ENCODE results near the gene DHX16. TPM values are rescaled to one million over a fixed set of nuclear protein-coding genes. Genes with fewer than 3 reads are reported as not detected.

Gene DHX16
- total and polyA plus RNA-seq, 9 of the 15 experiments (the other 6 are each of a cell fraction or from before 2014, with no cell fraction given): 14.6 to 66.1 (median 47.5) TPM

DNA sequence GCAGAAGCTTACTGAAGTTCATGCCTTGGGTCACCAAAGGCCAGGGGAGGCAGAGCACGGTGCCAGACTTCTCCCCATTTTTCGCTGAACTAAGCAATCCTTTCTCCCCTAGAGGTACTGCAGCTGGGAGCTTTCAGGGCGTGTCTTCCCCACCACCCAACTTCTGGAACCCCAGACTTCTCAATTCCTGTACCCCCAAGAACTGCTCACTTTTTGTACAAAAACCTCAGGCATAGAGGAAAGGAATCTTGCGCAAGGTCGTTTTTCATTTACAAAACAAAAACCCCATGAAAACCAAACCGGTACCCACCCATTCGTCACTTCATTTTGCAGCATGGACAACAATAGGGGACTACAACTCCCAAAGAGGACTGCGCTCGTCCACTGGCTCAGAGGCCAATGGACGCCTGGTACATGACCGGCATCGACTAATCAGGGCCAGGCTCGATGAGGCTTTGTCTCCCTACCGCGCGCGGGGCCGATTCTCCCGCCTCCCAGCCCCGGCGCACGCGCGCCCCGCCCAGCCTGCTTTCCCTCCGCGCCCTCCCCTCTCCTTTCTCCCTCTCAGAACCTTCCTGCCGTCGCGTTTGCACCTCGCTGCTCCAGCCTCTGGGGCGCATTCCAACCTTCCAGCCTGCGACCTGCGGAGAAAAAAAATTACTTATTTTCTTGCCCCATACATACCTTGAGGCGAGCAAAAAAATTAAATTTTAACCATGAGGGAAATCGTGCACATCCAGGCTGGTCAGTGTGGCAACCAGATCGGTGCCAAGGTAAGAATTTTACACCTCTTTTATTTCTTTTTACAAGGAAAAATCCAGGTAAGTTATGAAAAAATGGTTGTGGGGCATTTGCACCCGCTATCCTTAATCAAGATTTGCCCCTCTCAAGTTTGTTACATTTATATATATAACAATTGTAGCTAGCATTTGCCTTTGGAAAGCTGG is 47.3 kb upstream of the DHX16 start, which contains the start of gene TUBB (continued):
- TF ChIP-seq STAT6 (CRISPR knock-in tag; IDR thresholded peaks at IDR 0.05) (no peak), RUNX1 (IDR thresholded peaks at IDR 0.05; ENCODE audit: low read depth) (0 out of 2 replicates have a peak, but pooled peaks have one; percentile 41), SAP30 (IDR thresholded peaks at IDR 0.05; ENCODE audit: borderline replicate concordance, insufficient read depth, low read depth, low read length, poor library complexity, severe bottlenecking) (peak; percentile 42), MECOM (CRISPR knock-in tag; IDR thresholded peaks at IDR 0.05) (no peak), HDAC2 (IDR thresholded peaks at IDR 0.05) (peak; percentile 61; the same call in 1 of the 2 replicates), ZNF395 (CRISPR knock-in tag; IDR thresholded peaks at IDR 0.05) (no peak), E2F3 (CRISPR knock-in tag; IDR thresholded peaks at IDR 0.05) (peak; percentile 91), NFATC3 (IDR thresholded peaks at IDR 0.05) (peak; percentile 88), RBM15 (IDR thresholded peaks at IDR 0.05; ENCODE audit: insufficient read depth, low read length) (no peak), TEAD4 (IDR thresholded peaks at IDR 0.05; ENCODE audit: low read length) (peak; percentile 83), TEAD4 (CRISPR knock-in tag; IDR thresholded peaks at IDR 0.05; ENCODE audit: borderline replicate concordance) (no peak), LARP7 (IDR thresholded peaks at IDR 0.05) (peak; percentile 50; the same call in 1 of the 2 replicates), TAF9B (IDR thresholded peaks at IDR 0.05; ENCODE audit: partially characterized antibody) (peak; percentile 94), ATF1 (CRISPR knock-in tag; IDR thresholded peaks at IDR 0.05) (no peak), ATF1 (tag; IDR thresholded peaks at IDR 0.05) (peak; percentile 89), KAT7 (CRISPR knock-in tag; IDR thresholded peaks at IDR 0.05; ENCODE audit: borderline replicate concordance) (no peak; the same call in 1 of the 2 replicates), KLF6 (CRISPR knock-in tag; IDR thresholded peaks at IDR 0.05; ENCODE audit: borderline replicate concordance) (peak; percentile 66; the same call in 1 of the 2 replicates), ZNF699 (CRISPR knock-in tag; IDR thresholded peaks at IDR 0.05; ENCODE audit: insufficient replicate concordance) (no peak), BCOR (IDR thresholded peaks at IDR 0.05) (peak; percentile 45; the same call in 1 of the 2 replicates), POLR2AphosphoS2 (IDR thresholded peaks at IDR 0.05; ENCODE audit: low read length) (peak; percentile 92; the same call in 1 of the 2 replicates)
- TF ChIP-seq, protein P1, sequence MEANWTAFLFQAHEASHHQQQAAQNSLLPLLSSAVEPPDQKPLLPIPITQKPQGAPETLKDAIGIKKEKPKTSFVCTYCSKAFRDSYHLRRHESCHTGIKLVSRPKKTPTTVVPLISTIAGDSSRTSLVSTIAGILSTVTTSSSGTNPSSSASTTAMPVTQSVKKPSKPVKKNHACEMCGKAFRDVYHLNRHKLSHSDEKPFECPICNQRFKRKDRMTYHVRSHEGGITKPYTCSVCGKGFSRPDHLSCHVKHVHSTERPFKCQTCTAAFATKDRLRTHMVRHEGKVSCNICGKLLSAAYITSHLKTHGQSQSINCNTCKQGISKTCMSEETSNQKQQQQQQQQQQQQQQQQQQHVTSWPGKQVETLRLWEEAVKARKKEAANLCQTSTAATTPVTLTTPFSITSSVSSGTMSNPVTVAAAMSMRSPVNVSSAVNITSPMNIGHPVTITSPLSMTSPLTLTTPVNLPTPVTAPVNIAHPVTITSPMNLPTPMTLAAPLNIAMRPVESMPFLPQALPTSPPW (CRISPR knock-in tag; IDR thresholded peaks at IDR 0.05): peak; percentile 95
- TF ChIP-seq, protein P2, sequence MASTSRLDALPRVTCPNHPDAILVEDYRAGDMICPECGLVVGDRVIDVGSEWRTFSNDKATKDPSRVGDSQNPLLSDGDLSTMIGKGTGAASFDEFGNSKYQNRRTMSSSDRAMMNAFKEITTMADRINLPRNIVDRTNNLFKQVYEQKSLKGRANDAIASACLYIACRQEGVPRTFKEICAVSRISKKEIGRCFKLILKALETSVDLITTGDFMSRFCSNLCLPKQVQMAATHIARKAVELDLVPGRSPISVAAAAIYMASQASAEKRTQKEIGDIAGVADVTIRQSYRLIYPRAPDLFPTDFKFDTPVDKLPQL (IDR thresholded peaks at IDR 0.05; ENCODE audit: extremely low read depth, insufficient read length): peak; percentile 74

All from K562 (cell line).